M059J (cell line): ENCODE results near the gene WWOX. TPM values are rescaled to one million over a fixed set of nuclear protein-coding genes. Genes with fewer than 3 reads are reported as not detected.
"Not testable (repeated sequence)": the region's sequence is repeated elsewhere in the genome, so short reads cannot be mapped to it uniquely, and the experiment has no call there.

Source experiments
- DNase-seq: peaks from one replicate; pipeline ENCODE4 v3.0.0-alpha.2; 2012; ENCODE audit warnings: low read depth
- total RNA-seq: library from RNA; depleted of rRNA; stranded (reverse); fragments of >200 nt; shearing (Covaris generic); gene quantifications from 2 replicates; pipeline ENCODE4 v1.2.3, GENCODE V29; 2014

Gene WWOX
- total RNA-seq, 1 experiment from 2014 or later: 13.7 TPM

GRCh38 chr16:79018650-79019429 is 919.4 kb downstream of the WWOX start:
- no peak for DNase-seq

GRCh38 chr16:79019431-79019830 is 920.0 kb downstream of the WWOX start:
- DNase-seq: no peak

- no peak for DNase-seq
Measured at GRCh38 chr16:79021991-79022630, 922.7 kb downstream of the WWOX start.

GRCh38 chr16:79026117-79026516 is 926.7 kb downstream of the WWOX start:
- no peak for DNase-seq

- DNase-seq: no peak
Measured at GRCh38 chr16:79036541-79036940, 937.1 kb downstream of the WWOX start.

GRCh38 chr16:79037521-79038373 is 938.3 kb downstream of the WWOX start:
- DNase-seq: no peak

GRCh38 chr16:79041206-79041605 is 941.8 kb downstream of the WWOX start:
- DNase-seq: no peak

GRCh38 chr16:79042141-79042540 is 942.7 kb downstream of the WWOX start:
- no peak for DNase-seq

- no peak for DNase-seq
Measured at GRCh38 chr16:79042886-79043285, 943.4 kb downstream of the WWOX start.

- DNase-seq: no peak
Measured at GRCh38 chr16:79045191-79045590, 945.7 kb downstream of the WWOX start.

- DNase-seq: no peak
Measured at GRCh38 chr16:79047337-79047736, 947.9 kb downstream of the WWOX start.

GRCh38 chr16:79049040-79049439 is 949.6 kb downstream of the WWOX start:
- DNase-seq: no peak

- DNase-seq: no peak
Measured at GRCh38 chr16:79050063-79050462, 950.6 kb downstream of the WWOX start.

- DNase-seq: no peak
Measured at GRCh38 chr16:79051313-79051712, 951.9 kb downstream of the WWOX start.

GRCh38 chr16:79052198-79052597 is 952.7 kb downstream of the WWOX start:
- DNase-seq: not testable (repeated sequence)

GRCh38 chr16:79053577-79053976 is 954.1 kb downstream of the WWOX start:
- no peak for DNase-seq

- DNase-seq: no peak
Measured at GRCh38 chr16:79054211-79054984, 954.9 kb downstream of the WWOX start.

- no peak for DNase-seq
Measured at GRCh38 chr16:79055251-79055970, 956.0 kb downstream of the WWOX start.

- DNase-seq: no peak
Measured at GRCh38 chr16:79061181-79061580, 961.7 kb downstream of the WWOX start.

- DNase-seq: no peak
Measured at GRCh38 chr16:79062336-79062735, 962.9 kb downstream of the WWOX start.

GRCh38 chr16:79062821-79063220 is 963.4 kb downstream of the WWOX start:
- no peak for DNase-seq
